ENCODE data around the gene FGFR3.

The FGFR3 gene

GRCh38 chr4:1803523-1804423 lies 10.7 kb downstream of the FGFR3 start:
- H3K4me3 ChIP-seq (ENCODE audit: low read length): no peak overlapping the region
- no peak for TF ChIP-seq CTCF (conservative IDR thresholded peaks at IDR 0.05; ENCODE audit: low read depth, low read length)
- no peak for DNase-seq (ENCODE audit: low read depth)

DNA sequence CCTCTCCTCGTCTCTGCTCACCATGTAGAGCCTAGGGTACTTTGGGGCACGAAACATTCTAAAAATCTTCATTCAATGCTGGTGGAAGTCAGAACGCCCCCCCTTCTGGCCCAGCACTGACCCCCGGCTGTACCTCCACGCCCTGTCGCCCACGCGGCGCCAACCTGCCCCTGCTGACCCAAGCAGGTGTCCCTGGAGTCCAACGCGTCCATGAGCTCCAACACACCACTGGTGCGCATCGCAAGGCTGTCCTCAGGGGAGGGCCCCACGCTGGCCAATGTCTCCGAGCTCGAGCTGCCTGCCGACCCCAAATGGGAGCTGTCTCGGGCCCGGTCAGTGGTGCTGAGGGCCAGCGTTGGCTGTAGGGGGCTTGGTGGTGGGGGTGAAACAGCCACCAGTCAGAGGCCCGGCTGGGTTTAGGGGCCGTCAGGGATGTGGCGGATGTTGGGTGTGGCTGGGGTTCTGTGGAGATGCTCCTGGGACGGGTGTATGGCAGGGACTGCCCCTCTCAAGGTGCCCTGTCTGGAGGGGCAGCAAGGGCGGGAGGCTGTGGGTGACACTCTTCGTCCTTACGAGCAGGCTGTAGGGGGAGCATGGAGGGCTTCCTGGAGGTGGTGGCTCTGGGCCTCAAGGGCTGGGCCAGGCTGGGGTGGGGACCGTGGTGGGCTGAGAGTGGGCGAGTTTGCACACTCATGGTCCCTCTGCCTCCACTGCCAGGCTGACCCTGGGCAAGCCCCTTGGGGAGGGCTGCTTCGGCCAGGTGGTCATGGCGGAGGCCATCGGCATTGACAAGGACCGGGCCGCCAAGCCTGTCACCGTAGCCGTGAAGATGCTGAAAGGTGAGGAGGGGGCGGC lies 11.8 kb downstream of the FGFR3 start:
- no peak for DNase-seq (ENCODE audit: low read depth)
- TF ChIP-seq CTCF (conservative IDR thresholded peaks at IDR 0.05; ENCODE audit: low read depth, low read length): no peak
- H3K4me3 ChIP-seq (ENCODE audit: low read length): no peak overlapping the region

- H3K4me3 ChIP-seq (ENCODE audit: low read length): no peak overlapping the region
- TF ChIP-seq CTCF (conservative IDR thresholded peaks at IDR 0.05; ENCODE audit: low read depth, low read length): no peak
Measured at GRCh38 chr4:1805493-1806222, 12.6 kb downstream of the FGFR3 start.

DNA sequence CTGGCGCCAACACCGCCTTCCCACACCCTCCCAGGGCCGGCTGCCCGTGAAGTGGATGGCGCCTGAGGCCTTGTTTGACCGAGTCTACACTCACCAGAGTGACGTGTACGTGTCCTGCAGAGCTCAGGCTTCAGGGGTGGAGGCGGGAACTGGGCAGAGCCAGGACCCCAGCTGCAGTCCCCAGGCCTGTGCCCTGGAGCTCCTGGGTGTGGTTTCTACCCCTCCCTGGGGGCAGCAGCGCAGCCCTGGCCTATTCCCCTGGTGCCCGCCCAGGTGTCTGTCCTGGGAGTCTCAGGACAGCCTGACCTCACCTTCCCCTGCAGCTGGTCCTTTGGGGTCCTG lies 13.1 kb downstream of the FGFR3 start:
- TF ChIP-seq CTCF (conservative IDR thresholded peaks at IDR 0.05; ENCODE audit: low read depth, low read length): no peak
- no peak for DNase-seq (ENCODE audit: low read depth)
- H3K4me3 ChIP-seq (ENCODE audit: low read length): no peak overlapping the region

More at GRCh38 chr4:1805493-1806222, 12.6 kb downstream of the FGFR3 start:
- DNase-seq (ENCODE audit: low read depth): no peak

DNA sequence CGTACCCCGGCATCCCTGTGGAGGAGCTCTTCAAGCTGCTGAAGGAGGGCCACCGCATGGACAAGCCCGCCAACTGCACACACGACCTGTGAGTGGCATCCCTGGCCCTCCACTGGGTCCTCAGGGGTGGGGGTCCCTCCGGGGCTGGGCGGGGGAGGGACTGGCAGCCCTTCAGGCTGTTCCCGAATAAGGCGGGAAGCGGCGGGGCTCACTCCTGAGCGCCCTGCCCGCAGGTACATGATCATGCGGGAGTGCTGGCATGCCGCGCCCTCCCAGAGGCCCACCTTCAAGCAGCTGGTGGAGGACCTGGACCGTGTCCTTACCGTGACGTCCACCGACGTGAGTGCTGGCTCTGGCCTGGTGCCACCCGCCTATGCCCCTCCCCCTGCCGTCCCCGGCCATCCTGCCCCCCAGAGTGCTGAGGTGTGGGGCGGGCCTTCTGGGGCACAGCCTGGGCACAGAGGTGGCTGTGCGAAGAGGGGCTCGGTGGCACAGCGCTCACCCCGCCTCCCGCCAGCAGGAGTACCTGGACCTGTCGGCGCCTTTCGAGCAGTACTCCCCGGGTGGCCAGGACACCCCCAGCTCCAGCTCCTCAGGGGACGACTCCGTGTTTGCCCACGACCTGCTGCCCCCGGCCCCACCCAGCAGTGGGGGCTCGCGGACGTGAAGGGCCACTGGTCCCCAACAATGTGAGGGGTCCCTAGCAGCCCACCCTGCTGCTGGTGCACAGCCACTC lies 13.7 kb downstream of the FGFR3 start:
- no peak for TF ChIP-seq CTCF (conservative IDR thresholded peaks at IDR 0.05; ENCODE audit: low read depth, low read length)
- no peak for DNase-seq (ENCODE audit: low read depth)
- no peak overlapping the region for H3K4me3 ChIP-seq (ENCODE audit: low read length)

DNA sequence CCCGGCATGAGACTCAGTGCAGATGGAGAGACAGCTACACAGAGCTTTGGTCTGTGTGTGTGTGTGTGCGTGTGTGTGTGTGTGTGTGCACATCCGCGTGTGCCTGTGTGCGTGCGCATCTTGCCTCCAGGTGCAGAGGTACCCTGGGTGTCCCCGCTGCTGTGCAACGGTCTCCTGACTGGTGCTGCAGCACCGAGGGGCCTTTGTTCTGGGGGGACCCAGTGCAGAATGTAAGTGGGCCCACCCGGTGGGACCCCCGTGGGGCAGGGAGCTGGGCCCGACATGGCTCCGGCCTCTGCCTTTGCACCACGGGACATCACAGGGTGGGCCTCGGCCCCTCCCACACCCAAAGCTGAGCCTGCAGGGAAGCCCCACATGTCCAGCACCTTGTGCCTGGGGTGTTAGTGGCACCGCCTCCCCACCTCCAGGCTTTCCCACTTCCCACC lies 14.3 kb downstream of the FGFR3 start:
- DNase-seq (ENCODE audit: low read depth): no peak
- no peak for TF ChIP-seq CTCF (conservative IDR thresholded peaks at IDR 0.05; ENCODE audit: low read depth, low read length)
- H3K4me3 ChIP-seq (ENCODE audit: low read length): no peak overlapping the region

Measured in retinal pigment epithelial cell (primary cell).